Smooth muscle cell (in vitro differentiated cells): ENCODE measurements around the gene ARHGEF12. TPM values are rescaled to one million over a fixed set of nuclear protein-coding genes. Genes with fewer than 3 reads are reported as not detected.

ENCODE experiments used
- DNase-seq: peaks from one replicate; lab custom pipeline; 2025; ENCODE audit not compliant: unreplicated experiment; lab: John Stamatoyannopoulos, UW
- H2AFZ ChIP-seq: fragments of 200-600 bp; sonication (generic); 2 replicates; pipeline ENCODE4 v1.6.0; 2016; ENCODE audit warnings: antibody characterized with exemption, low read depth, mild to moderate bottlenecking
- H3F3A ChIP-seq: fragments of 200-600 bp; sonication (generic); 2 replicates; pipeline ENCODE4 v1.6.0; 2017; ENCODE audit warnings: antibody characterized with exemption, low read depth
- H3K27ac ChIP-seq: fragments of 200-600 bp; sonication (generic); 2 replicates; pipeline ENCODE4 v1.5.1; 2016; ENCODE audit warnings: low read depth, mild to moderate bottlenecking
- H3K27me3 ChIP-seq: fragments of 200-600 bp; sonication (generic); 2 replicates; pipeline ENCODE4 v1.6.1; 2016; ENCODE audit warnings: low read depth, mild to moderate bottlenecking
- H3K36me3 ChIP-seq: fragments of 200-600 bp; sonication (generic); 2 replicates; pipeline ENCODE4 v1.5.1; 2016; ENCODE audit warnings: low read depth
- H3K4me1 ChIP-seq: fragments of 200-600 bp; sonication (generic); 2 replicates; pipeline ENCODE4 v1.5.1; 2016; ENCODE audit warnings: low read depth
- H3K4me2 ChIP-seq: fragments of 200-600 bp; sonication (generic); 2 replicates; pipeline ENCODE4 v1.6.0; 2016; ENCODE audit warnings: mild to moderate bottlenecking
- H3K4me3 ChIP-seq: fragments of 200-600 bp; sonication (generic); 2 replicates; pipeline ENCODE4 v1.5.1; 2016; ENCODE audit warnings: mild to moderate bottlenecking
- H3K79me2 ChIP-seq: fragments of 200-600 bp; sonication (generic); 2 replicates; pipeline ENCODE4 v1.6.0; 2016; ENCODE audit warnings: low read depth, mild to moderate bottlenecking
- H3K9ac ChIP-seq: fragments of 200-600 bp; sonication (generic); 2 replicates; pipeline ENCODE4 v1.6.0; 2016; ENCODE audit warnings: low read depth
- H3K9me3 ChIP-seq: fragments of 200-600 bp; sonication (generic); replicated peaks from 2 replicates; pipeline ENCODE4 v1.5.1; 2016; ENCODE audit warnings: low read depth
- H4K20me1 ChIP-seq: fragments of 200-600 bp; sonication (generic); 2 replicates; pipeline ENCODE4 v1.6.0; 2016; ENCODE audit warnings: low read depth
- WGBS: methylation state at CpG from one replicate; pipeline ENCODE4 v1.1.7; 2016; ENCODE audit warnings: low lambda C conversion rate; 5-methylcytosine and 5-hydroxymethylcytosine counted together
- polyA plus RNA-seq: library from polyadenylated mRNA; unstranded; fragments of >200 nt; fragmentation: Nextera tagmentation; extraction: Ambion mirVana; gene quantifications from 2 replicates; pipeline ENCODE4 v1.2.1, GENCODE V29; 2016
- total RNA-seq: library from RNA; depleted of rRNA; stranded (reverse); fragments of >200 nt; gene quantifications from 2 replicates; pipeline ENCODE4 v1.2.3, GENCODE V29; 2014
- TF ChIP-seq, protein P1 (sequence below): fragments of 200-600 bp; sonication (generic); IDR thresholded peaks from 2 replicates; pipeline ENCODE4 v1.5.1; 2017; ENCODE audit warnings: borderline replicate concordance, mild to moderate bottlenecking, antibody characterized with exemption; ENCODE audit not compliant: insufficient read depth, poor library complexity, severe bottlenecking

ARHGEF12 gene
- total and polyA plus RNA-seq, 2 experiments from 2014 or later = 24.6 to 89.4 TPM

DNA sequence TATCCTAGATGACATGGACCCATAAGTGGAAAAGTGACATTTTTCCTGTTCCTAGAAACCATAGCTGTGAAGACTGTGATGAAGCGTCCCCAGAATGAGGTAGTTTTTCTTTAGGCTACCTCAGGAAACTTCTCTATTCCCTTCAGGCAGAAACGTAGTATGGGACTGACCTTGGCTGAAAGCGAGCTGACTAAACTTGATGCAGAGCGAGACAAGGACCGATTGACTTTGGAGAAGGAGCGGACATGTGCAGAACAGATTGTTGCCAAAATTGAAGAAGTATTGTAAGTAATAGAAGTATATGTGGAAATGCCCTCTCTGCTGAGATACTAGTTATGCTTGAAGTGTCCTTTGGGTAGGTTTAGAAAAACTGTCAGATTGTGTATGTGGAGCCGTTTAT, 110.6 kb downstream of the ARHGEF12 start:
- H3K27me3 ChIP-seq = no peaks in the 10 kb centered on the region
- no peak overlapping the region for H3K4me2 ChIP-seq
- no peaks in the 10 kb centered on the region for H3F3A ChIP-seq
- H3K36me3 ChIP-seq = peaks cover 59% of the 10 kb centered on the region
- H4K20me1 ChIP-seq = no peaks in the 10 kb centered on the region
- no peak overlapping the region for H2AFZ ChIP-seq
- H3K4me1 ChIP-seq = no peaks in the 10 kb centered on the region
- 94% methylated on average over 7 of the region's 7 CpGs for WGBS
- H3K4me3 ChIP-seq = no peak overlapping the region
- H3K9ac ChIP-seq = no peak overlapping the region
- no peaks in the 10 kb centered on the region for H3K79me2 ChIP-seq
- no peak overlapping the region for H3K27ac ChIP-seq
- TF ChIP-seq, protein P1, sequence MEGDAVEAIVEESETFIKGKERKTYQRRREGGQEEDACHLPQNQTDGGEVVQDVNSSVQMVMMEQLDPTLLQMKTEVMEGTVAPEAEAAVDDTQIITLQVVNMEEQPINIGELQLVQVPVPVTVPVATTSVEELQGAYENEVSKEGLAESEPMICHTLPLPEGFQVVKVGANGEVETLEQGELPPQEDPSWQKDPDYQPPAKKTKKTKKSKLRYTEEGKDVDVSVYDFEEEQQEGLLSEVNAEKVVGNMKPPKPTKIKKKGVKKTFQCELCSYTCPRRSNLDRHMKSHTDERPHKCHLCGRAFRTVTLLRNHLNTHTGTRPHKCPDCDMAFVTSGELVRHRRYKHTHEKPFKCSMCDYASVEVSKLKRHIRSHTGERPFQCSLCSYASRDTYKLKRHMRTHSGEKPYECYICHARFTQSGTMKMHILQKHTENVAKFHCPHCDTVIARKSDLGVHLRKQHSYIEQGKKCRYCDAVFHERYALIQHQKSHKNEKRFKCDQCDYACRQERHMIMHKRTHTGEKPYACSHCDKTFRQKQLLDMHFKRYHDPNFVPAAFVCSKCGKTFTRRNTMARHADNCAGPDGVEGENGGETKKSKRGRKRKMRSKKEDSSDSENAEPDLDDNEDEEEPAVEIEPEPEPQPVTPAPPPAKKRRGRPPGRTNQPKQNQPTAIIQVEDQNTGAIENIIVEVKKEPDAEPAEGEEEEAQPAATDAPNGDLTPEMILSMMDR = no peak
- DNase-seq = no peak
- no peaks in the 10 kb centered on the region for H3K9me3 ChIP-seq

DNA sequence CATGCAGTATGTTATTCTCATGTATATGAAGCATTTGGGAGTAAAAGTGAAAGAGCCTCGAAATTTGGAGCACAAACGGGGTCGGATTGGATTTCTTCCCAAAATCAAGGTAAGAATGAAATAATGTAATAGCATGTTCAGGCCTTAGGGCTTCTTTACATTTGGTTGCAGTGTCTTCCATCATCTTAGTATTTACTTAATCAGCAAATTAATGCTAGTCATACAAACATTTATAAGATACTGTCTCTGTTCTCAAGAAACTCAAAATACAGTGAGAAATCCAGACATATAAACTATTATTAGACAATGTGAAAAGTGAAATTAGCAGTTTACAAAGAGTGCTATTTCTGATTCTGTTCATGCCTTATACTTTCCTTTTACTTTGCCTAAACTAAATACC, 112.0 kb downstream of the ARHGEF12 start:
- H3K36me3 ChIP-seq = peaks cover 46% of the 10 kb centered on the region
- no peak overlapping the region for H2AFZ ChIP-seq
- H3K9ac ChIP-seq = no peak overlapping the region
- TF ChIP-seq, protein P1 = no peak
- 93% methylated on average over 3 of the region's 3 CpGs for WGBS
- H3K4me1 ChIP-seq = no peaks in the 10 kb centered on the region
- no peaks in the 10 kb centered on the region for H3K9me3 ChIP-seq
- no peaks in the 10 kb centered on the region for H4K20me1 ChIP-seq
- H3F3A ChIP-seq = no peaks in the 10 kb centered on the region
- H3K4me3 ChIP-seq = no peak overlapping the region
- H3K79me2 ChIP-seq = no peaks in the 10 kb centered on the region
- DNase-seq = no peak
- H3K4me2 ChIP-seq = no peak overlapping the region
- no peak overlapping the region for H3K27ac ChIP-seq
- H3K27me3 ChIP-seq = no peaks in the 10 kb centered on the region

- Histone ChIP-seq H3K9ac (no peak overlapping the region), H3F3A (no peaks in the 10 kb centered on the region), H3K9me3 (no peaks in the 10 kb centered on the region), H4K20me1 (no peaks in the 10 kb centered on the region), H3K27ac (no peak overlapping the region), H2AFZ (no peak overlapping the region), H3K4me3 (no peak overlapping the region), H3K27me3 (no peaks in the 10 kb centered on the region), H3K36me3 (peaks cover 42% of the 10 kb centered on the region), H3K79me2 (peaks cover 12% of the 10 kb centered on the region), H3K4me2 (no peak overlapping the region), H3K4me1 (no peaks in the 10 kb centered on the region)
- no peak for DNase-seq
- TF ChIP-seq, protein P1 = no peak
These were observed 119.3 kb downstream of the ARHGEF12 start for GRCh38 chr11:120455487-120455886.

GRCh38 chr11:120457996-120458395, 121.8 kb downstream of the ARHGEF12 start:
- Histone ChIP-seq H3K27ac (peak overlapping the region; percentile 18), H3K36me3 (peaks cover 57% of the 10 kb centered on the region), H3K9me3 (no peaks in the 10 kb centered on the region), H3K4me2 (no peak overlapping the region), H2AFZ (no peak overlapping the region), H3K9ac (no peak overlapping the region), H3K79me2 (peaks cover 12% of the 10 kb centered on the region), H3F3A (no peaks in the 10 kb centered on the region), H4K20me1 (peaks cover 5% of the 10 kb centered on the region), H3K4me1 (no peaks in the 10 kb centered on the region), H3K4me3 (no peak overlapping the region), H3K27me3 (no peaks in the 10 kb centered on the region)
- 53% methylated on average over 1 of the region's 1 CpG for WGBS
- DNase-seq = no peak
- TF ChIP-seq, protein P1 = no peak
